GM12873 (cell line): ENCODE data around the gene NBEAL2.

Experiments
- TF ChIP-seq, protein P1 (sequence below): IDR thresholded peaks from 2 replicates; pipeline ENCODE4 v1.5.1; 2012; ENCODE audit warnings: low read depth, mild to moderate bottlenecking, moderate library complexity, low read length, control low read depth; ENCODE audit not compliant: insufficient read depth; ENCODE audit errors: missing control alignments

Gene NBEAL2

DNA sequence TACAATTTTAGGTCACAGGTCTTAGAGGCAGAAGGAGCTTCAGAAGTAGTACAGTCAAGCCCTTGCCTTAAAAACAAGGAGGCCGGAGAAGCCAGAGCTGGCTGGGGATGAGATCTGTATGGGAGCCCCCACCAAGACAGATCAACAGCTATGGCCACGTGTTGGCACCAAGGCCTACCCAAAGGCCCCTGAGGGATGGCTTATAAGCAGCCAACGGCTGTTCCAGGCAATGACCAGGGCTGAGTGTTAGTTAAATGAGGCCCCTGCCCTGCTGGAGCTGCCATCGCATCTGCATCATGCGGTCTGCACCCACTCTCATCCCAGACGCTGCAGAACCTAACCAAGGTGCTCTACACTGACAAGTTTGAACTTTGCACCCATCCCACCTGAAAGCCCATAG, 46.2 kb upstream of the NBEAL2 start:
- TF ChIP-seq, protein P1, sequence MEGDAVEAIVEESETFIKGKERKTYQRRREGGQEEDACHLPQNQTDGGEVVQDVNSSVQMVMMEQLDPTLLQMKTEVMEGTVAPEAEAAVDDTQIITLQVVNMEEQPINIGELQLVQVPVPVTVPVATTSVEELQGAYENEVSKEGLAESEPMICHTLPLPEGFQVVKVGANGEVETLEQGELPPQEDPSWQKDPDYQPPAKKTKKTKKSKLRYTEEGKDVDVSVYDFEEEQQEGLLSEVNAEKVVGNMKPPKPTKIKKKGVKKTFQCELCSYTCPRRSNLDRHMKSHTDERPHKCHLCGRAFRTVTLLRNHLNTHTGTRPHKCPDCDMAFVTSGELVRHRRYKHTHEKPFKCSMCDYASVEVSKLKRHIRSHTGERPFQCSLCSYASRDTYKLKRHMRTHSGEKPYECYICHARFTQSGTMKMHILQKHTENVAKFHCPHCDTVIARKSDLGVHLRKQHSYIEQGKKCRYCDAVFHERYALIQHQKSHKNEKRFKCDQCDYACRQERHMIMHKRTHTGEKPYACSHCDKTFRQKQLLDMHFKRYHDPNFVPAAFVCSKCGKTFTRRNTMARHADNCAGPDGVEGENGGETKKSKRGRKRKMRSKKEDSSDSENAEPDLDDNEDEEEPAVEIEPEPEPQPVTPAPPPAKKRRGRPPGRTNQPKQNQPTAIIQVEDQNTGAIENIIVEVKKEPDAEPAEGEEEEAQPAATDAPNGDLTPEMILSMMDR, result no peak

DNA sequence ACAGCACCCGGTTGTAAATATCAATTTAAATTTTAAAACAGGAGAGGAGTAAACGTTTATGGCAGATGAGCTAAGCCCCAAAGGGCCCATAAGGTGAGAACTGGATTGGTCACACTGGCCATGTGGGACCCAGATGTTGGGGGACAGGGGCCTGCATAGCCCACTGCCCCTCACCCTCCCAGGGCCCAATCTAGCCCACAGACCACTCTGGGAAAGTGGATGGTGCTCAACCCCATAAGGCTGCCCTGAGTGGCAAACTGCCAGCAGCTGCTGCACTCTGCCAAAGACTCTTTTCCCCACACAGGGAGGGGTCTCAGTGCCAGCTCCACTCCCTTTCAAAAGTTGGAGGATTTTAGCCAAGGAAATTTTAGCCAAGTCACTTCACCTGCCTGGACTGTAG, 45.4 kb upstream of the NBEAL2 start:
- TF ChIP-seq, protein P1, result no peak

DNA sequence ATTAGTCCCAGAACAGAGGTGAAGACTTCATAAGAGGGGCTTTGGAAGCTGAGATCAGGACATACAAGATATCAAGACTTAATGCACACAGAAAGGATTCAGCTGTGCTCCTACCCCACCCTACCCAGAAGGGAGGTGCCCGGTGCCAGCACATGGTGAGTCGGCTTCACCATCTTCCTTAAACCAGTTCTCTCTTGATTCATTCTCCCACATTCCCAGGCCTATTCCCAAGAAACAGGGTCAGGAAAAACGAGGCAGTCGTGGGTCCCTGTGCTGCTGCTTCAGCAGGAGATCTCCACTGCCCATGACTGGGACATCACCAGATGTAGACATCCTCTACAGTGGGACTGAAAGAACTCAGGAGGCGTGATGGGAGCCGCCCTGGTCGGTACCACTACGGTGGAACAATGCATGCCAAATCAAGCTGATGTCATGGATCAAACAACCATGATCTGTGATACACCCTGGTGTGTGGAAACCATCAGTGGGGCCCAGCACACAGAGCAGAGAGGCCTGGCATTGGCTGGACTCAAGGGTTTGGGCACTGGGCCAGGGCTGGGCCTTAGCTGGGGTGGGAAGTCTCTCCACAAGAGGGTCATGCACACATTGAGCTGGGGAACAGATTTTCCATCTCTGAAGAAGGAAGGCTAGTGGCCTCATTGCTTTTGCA, 44.8 kb upstream of the NBEAL2 start:
- TF ChIP-seq, protein P1, result no peak

DNA sequence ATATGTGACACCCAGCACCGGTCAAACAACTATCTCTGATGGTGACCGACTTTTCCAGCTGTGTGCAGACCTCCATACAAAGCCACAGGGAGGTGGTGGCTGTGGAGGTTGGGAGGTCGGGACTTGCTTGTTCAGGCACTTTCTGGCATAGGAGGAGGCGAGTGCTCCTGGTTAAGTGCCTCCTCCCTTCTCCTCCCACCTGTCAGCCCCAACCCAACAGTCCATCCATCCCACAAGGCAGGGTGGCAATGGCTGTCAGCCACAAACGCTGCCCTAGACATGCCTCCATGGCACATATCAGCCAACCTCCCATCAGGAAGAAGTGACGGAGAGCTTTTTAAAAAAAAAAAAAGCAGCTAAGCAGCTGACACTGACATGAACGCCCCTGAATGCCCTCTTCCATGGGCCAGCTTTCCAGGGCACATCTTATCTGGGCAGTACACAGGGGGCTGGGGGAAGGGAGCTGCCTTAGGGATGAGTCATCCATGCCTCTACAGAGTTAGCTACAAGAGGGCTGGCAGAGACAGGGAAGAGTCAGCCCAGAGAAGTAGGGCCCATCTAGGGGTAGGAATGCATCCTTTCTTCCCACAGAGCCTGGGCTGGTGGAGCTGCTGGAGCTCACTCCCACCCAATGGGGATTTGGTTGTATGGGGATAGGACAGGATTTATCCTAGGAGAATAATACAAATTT, 44.2 kb upstream of the NBEAL2 start:
- TF ChIP-seq, protein P1, result no peak

DNA sequence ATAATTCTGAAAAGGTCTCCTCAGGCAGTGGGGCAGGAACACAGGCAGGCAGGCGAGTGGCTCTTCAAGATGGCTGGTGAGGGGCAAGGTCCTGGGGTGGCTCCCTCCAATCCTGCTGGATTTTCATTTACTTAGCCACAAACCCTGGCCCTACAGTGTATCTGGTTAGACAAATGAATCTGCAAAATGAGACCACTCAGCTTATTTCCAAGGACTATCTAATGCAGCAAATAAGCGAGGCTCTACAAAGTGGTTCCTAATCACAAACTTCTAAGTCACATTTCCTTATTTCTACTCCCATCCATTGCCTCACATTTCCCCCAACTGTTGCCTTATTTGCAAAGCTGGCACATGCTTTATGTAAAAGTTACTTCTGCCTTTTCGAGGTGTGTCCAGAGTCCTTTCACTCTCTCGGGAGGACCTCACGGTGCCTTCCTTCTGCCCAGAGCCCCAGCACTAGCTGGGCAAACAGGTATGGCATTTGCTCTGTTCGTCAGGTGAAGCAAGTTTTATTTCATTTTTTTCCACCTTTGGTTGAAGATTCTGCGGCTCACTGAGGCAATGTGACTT, 43.4 kb upstream of the NBEAL2 start:
- TF ChIP-seq, protein P1, result no peak

DNA sequence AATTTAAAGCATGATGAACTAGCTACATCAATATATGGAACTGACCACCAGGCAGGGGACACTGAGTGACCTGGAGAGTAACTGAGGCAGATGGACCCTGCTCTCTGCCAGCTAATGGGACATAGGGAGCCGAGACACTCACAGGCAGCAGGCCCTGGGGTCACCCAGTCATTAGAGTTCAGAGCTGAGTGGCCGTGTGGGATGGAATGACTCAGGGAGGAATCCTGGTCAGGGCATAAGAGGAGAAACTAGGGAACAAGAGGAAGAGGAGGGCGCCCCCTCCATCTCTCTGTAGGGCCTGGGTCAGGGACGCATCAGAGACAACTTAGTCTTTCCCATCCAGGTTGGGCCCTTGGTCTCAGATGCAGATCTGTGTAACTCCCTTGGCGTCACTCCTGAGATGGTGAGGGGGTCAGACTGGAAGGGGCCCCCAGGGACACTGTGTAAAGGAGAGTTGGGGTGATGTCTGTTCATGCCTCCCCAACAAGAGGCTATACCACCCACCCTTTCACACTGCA, 42.7 kb upstream of the NBEAL2 start:
- TF ChIP-seq, protein P1, result no peak

DNA sequence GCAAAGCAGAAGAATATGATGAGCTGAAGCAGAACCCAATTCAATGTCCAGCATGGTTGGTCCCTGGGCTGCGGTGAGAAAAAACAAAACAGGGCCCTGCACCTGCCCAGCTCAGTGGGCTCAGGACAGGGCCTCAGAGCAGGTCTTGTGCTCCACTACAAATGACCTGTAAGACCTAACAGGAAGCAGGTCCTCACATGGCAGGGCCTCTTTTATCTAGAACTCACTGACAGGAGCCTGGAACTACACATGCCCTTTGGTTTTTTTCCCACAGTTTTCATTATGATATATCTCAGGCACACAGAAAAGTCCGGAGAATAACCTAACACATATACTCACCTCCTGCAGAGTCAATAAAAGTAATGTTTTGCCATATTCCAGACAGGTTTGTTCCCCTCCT, 41.3 kb upstream of the NBEAL2 start:
- TF ChIP-seq, protein P1, result no peak
